Inflammatory macrophage treated with lipopolysaccharide for 4 hours (primary cell): Measurements from ENCODE around the gene KDM4B.

Experiments used
- DNase-seq: peaks from one replicate; pipeline ENCODE4 v3.0.0-alpha.2; 2020

The KDM4B gene

DNA sequence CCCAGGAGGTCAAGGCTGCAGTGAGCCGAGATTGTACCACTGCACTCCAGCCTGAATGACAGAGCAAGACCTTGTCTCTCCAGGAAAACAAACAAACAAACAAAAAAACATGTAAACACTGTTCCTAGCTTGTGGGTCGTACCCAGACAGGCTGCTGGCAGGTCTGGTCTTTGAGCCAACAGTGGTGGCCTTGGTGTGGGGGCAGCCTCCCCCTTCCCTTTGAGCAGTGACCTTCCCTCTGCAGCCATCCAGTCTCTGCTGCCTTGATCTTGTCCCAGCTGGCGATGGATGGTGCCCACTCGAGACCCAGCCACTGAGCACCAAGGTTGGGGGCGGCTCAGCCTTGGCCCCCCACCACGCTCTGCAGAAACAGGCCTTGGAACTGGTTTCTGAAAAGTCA is 143.3 kb downstream of the KDM4B start:
- no peak for DNase-seq

DNA sequence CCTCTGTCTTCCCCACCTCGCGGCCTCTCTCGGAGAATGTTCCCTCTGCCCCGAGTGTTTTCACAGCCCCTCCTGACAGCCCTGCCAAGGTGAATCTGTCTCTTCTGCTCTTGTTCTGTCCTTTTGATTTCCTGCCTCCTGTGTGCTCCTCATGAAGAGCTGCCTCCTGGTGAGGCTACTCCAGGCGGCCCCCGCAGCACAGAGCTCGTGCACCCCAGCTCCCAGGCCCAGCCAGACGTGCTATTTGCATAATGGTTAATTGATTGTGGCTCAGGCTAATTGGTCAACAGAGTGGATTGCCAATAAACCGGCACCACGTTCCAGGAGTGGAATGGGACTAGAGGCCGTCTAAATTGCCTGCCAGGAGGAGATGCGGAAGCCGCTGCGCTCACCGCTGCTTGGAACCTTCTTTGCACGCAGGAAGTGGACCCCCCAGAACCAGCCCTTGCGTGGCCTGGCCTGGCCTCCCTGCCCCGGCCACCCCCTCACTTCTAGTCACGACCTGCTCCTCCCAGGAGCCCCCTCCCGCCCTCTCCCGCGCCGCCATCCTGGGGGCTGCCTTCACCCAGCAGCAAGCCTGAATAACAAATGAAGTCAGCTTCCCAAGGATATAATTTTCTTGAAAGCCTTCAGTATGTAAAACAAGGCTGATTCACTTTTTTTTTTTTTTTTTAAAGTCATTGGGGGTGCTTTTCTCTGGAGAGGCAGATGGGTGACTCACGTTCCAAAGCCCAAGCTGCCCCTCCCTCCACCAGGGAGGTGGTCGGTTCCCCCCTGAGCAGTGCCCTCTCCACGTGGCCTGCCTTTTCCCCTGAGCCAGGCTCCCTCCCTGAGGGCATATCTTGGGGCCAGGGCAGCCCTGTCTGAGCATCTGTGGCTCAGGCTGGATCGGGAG is 144.0 kb downstream of the KDM4B start:
- DNase-seq: no peak

- no peak for DNase-seq
These were observed 145.0 kb downstream of the KDM4B start for GRCh38 chr19:5113633-5114586.

- no peak for DNase-seq
These were observed 145.8 kb downstream of the KDM4B start for GRCh38 chr19:5114727-5115126.

DNA sequence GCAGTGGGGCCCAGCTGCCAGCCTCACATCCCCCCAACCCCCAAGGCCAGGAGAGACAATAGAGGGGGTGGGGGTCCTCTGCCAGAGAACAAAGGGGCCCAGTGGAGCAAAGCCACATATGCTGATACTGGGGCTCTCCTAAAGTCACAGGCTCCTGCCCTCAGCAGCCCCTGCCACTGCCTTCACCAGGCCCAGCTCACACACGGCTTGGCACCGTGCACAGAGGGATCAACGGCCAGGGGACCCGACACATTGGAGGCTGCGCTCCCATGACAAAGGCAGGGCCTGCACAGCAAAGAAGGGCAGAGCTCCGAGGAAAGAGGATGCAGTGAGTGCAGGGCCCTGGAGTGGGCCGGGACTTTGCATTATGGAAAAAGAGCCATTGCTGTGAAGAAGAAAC is 146.4 kb downstream of the KDM4B start:
- DNase-seq: no peak

DNA sequence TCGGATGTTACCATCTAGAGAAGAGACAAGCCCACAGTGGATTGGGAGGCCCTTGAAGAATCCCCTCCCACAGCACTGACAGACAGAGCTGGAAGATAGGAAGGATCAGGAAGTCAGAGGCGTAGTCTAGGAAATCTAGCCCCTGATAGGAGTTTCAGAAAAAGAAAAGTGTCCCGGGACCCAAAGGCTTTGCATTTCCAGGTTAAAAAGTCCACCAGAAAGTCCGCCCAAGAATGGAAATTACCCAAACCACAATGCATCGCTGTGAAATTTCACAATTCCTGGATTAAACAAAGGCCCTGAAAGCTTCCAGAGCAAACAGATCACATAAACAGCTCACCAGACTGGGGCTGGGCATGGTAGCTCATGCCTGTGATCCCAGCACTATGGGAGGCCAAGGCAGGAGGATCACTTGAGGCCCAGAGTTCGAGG is 146.9 kb downstream of the KDM4B start:
- DNase-seq: no peak

DNA sequence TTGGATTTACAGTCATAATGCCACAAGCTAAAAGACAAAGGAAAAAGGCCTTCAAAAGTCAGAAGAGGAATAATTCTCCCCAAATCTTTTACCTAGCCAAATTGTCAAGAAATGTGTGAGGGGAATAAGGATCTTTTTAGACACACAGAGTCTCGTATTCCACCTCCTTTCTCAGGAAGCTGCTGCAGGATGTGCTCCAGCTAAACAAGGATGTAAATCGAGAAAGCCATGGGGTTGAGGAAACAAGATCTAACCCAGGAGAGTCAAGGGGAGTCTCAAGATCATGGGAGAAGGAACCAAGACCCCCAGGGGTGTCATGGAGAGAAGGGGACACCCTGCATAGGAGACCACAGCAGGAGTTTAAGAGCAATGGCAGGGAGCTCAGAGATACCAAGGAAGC is 147.4 kb downstream of the KDM4B start:
- DNase-seq: no peak

GRCh38 chr19:5117421-5117820 is 148.5 kb downstream of the KDM4B start:
- no peak for DNase-seq

GRCh38 chr19:5118026-5118425 is 149.1 kb downstream of the KDM4B start:
- DNase-seq: no peak

GRCh38 chr19:5119297-5119998 is 150.5 kb downstream of the KDM4B start:
- DNase-seq: no peak

- DNase-seq: no peak
These were observed 151.4 kb downstream of the KDM4B start for GRCh38 chr19:5120321-5120720.

DNA sequence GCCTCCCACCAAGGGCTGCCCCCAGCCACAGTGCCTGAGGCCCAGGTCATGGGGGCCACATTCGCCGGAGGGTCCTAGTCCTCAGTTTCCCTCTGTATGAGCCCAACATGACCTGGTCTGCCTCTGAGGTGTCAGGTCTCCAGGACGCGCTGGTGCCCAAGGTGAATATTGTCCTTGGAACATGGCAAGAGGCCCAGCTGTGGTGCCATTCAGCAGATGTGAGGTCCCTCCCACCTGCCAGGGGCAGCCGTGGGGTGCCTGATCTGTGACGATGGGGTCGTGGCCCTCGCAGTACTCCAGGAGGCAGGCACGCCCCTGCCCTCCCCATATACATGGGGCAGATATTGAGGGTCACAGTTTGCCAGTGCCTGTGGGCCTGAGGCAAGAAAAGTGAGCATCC is 151.9 kb downstream of the KDM4B start:
- no peak for DNase-seq

GRCh38 chr19:5121266-5122120 is 152.6 kb downstream of the KDM4B start:
- no peak for DNase-seq

GRCh38 chr19:5122121-5122400 is 153.1 kb downstream of the KDM4B start:
- no peak for DNase-seq

DNA sequence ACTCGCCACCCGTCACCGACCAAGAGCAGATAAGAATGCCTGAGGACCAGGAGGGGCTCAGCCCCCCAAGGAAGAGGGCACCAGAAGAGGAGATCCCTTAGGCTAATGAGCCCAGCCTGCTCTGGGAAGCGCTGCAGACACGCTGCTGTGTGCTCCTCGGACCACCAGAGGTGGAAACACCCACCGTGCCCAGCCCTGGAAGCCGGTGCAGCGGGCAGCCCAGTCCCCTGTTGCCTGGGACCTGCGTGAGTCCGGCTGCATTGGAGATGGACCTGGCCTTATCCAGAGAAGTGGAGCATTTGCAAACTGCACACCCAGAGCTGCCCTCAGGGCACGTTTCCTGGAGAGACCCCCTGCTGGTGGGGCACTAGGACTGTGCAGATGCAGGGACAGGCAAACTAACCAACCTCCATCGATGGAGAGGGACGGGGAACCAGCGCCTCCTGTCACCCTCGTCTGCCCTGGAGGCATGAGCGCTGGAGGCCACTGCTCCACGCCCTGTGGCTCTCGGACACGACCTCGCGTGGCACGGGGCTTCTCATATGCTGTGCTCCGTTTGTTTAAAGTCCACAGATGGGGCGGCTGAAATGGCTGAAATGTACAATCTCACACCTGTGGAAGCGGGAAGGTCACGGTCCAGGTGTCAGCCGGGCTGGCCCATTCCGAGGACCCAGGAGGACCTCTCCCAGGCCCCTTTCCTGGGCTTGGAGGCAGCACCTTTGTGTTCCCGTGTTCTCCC is 153.9 kb downstream of the KDM4B start:
- DNase-seq: no peak

DNA sequence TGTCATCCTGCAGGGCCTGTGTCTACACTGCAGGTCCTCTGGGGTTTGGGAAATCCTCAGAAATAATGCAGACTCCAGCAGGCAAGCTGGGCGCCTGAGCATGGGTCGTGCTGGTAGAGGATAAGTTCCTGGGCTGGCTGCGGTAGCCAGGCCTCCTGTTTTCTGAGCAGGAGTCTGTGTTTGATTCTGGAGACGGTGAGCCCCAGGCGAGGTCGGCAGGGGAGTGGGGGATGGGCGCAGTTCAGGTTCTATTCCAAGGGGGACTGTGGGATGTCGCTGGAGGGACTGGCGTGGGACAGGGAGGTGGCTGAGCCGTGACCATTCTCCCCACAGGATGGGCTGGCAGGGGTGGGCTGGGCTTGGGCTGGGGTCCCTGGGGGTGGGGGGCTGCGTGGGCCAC is 154.7 kb downstream of the KDM4B start:
- no peak for DNase-seq

GRCh38 chr19:5124111-5124855 is 155.4 kb downstream of the KDM4B start:
- no peak for DNase-seq

GRCh38 chr19:5125376-5125775 is 156.5 kb downstream of the KDM4B start:
- no peak for DNase-seq

DNA sequence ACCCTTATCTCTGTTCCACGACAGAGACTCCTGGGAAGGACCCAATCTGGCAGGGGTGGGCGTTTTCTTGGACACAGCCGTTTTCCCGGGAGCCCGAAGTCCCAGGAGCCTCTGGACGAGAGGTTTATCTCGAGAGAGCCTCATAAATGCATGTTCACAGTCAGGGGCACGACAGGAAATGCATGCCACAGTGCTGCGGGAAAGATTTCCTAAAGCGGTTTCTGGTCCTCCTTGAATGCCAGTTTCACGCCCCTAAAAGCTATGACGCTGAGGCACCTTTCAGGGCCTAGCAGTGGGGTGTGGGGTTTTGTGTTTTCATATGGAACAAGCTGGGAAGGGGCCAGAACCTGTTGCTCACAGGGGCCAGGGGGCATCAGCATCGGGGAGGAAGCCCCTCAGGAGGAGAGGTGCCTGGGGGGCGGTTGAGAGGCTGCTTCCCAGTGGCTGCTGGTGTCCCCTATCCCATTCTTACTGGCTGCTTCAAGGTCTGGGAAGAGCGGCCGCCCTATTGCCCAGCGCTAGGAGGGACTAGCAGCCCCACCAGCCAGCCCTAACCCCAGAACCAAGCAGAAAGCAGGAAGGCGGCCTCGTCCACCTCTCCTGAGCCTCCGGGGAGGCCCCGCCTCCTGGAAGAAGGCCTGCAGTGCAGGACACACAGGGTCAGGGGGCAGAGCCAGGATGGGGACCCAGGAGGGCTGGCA is 157.0 kb downstream of the KDM4B start:
- DNase-seq: no peak
